ENCODE measurements around the gene ZNF384.

Gene ZNF384

DNA sequence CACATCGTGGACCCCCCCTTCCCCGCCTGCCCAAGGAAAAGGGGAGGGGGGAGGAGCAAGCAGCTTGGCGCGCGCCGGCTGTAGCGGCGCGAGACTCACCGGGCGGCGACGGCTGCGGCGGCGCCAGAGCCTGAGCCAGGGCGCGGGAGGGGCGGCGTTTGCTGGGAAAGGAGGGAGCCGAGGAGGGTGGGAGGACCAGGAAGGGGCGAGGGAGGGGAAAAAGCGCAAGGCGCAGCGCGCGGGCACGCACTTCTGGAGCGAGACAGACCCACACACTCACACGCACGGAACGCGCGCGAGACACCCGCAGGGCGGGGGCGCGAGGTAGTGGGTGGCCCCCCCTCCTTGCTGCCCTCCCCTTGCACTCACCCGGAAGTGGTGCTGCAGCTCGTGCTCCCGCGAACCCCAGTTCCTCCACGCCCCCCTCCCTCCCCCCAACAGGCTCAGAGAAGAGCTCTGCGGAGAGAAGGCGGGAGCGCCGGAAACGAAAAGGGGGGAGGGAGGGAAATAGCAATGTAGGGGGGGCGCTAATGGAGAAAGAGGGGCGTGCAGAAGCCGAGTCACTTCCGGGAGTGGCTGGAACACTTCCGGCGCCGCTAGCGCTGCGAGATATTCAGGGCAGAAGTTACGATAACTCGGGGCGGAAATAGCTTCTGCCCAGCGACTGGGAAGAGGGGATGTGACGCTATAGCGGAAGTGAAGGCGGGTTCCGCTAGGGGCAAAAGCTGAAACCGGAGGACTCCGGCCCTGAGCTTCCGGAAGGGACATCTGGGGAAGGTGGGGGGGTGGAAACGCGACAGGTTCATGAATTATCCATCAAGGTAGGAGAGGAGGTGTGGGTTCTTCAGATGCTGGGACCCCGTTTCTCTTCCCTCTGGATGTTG is at the start of gene ZNF384:
TSS of gene ZNF384 (minus strand) at position 377 of the 884 bp plus-strand sequence. CDS start 9,855 bp downstream, outside the sequence.
- peak within 1 kb of the TSS; percentile 90 for H3K9ac ChIP-seq (ENCODE audit: low read length)
- no peaks in the 10 kb centered on the region for H3K36me3 ChIP-seq (ENCODE audit: control insufficient read depth, low read depth, low read length)
- peak within 1 kb of the TSS; percentile 78 for H3K4me3 ChIP-seq (ENCODE audit: low read length)
- H3K27ac ChIP-seq (ENCODE audit: low read length): peak within 1 kb of the TSS; percentile 76
- no peaks in the 10 kb centered on the region for H3K27me3 ChIP-seq (ENCODE audit: control insufficient read depth, insufficient read depth, low read length)
- no peaks in the 10 kb centered on the region for H3K9me3 ChIP-seq (ENCODE audit: control insufficient read depth, low read depth, low read length)
- H3K4me1 ChIP-seq (ENCODE audit: control insufficient read depth, low read depth, low read length): peaks cover 12% of the 10 kb centered on the region

DNA sequence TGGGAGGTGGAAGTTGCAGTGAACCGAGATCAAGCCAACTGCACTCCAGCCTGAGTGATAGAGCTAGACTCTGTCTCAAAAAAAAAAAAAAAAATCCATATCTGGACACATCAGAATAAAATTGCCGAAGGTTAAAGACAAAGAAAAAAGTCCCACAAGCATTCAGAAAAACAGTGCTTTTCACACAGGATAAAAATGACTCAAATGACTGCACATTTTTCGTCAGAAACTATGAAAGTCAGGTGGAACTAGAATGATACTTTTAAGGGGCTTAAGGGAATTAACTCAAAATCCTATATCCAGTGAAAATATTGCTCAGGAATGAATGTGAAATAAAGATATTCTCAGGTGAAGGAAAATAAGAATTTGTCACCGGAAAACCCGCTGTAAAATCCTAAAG is 47.6 kb upstream of the ZNF384 start:
- Histone ChIP-seq H3K27ac (ENCODE audit: low read length) (no peak overlapping the region), H3K27me3 (ENCODE audit: control insufficient read depth, insufficient read depth, low read length) (no peaks in the 10 kb centered on the region), H3K9ac (ENCODE audit: low read length) (no peak overlapping the region), H3K4me3 (ENCODE audit: low read length) (no peak overlapping the region), H3K4me1 (ENCODE audit: control insufficient read depth, low read depth, low read length) (no peaks in the 10 kb centered on the region), H3K36me3 (ENCODE audit: control insufficient read depth, low read depth, low read length) (peaks cover 3% of the 10 kb centered on the region), H3K9me3 (ENCODE audit: control insufficient read depth, low read depth, low read length) (no peaks in the 10 kb centered on the region)

DNA sequence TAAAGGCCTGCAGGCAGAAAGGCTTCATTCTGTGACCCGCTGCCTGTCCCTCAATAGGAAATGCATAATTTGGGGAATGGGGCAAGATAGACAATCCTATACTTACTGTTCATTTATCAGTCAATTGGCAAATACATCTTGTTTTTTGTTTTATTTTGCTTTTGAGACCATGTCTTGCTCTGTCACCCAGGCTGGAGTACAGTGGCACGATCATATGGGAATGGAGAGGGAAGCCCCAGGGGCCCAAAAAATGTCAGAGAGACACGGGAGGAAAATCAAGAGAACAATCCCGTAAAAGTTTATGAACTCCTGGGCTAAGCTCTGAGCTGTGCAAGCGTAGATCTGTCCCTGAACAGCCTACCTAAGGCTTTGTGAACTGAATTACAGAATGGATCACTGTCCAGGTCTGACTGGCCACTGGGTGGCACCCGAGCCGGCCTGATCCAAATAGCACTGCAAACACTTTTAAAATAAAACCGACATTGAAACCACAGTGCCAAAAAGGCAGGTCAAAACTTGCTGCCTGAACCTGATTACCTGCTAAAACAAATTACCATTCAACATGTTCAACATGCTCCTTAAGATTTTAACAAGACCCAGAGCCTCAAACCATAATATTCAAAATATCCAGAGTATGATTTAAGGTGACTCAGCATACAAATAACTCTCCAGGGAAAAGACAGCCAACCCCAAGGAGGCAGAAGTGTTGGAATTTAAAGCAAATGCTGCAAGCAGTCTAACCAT is 46.4 kb upstream of the ZNF384 start:
- Histone ChIP-seq H3K27me3 (ENCODE audit: control insufficient read depth, insufficient read depth, low read length) (no peaks in the 10 kb centered on the region), H3K36me3 (ENCODE audit: control insufficient read depth, low read depth, low read length) (peaks cover 12% of the 10 kb centered on the region), H3K4me1 (ENCODE audit: control insufficient read depth, low read depth, low read length) (no peaks in the 10 kb centered on the region), H3K9ac (ENCODE audit: low read length) (no peak overlapping the region), H3K9me3 (ENCODE audit: control insufficient read depth, low read depth, low read length) (no peaks in the 10 kb centered on the region), H3K4me3 (ENCODE audit: low read length) (no peak overlapping the region), H3K27ac (ENCODE audit: low read length) (no peak overlapping the region)

DNA sequence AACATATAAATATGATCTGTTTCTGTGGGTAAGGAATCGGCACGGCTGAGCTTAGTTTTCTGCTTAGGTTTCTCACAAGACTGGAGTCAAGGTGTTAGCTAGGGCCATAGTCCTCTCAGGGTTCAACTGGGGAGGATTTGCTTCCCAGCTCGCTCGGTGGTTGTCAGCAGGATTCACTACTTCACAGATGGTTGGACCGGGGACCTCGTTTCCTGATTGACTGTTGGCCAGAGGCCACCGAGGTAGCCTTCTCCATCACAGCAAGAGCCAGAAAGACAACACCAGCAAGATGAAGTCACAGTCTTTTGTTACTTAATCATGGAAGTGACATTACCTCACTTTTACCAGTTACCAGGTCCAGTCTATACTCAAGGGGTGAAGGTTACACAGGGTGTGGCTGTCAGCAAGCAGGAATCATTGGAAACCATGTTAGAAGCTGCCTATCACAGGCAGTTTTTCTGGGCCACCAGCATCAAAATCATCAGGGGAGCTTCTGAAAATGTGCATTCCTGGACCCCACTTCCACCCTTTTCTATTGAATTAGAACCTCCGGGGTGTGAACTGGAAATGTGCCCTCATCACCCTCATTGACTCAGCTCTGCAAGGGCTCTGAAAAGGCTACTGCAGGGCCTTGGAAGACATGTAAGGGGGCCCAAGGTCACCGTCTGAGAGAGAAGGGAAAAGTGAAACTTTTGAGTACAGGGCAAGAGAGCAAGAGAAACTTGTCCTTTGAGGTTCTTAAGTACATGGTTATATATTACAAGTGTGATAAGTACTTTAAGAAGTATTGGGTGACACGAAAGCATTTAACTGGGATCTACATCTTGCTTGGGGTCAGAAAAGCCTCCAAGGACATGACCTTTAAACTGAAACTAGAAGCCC is 45.6 kb upstream of the ZNF384 start:
- no peaks in the 10 kb centered on the region for H3K27me3 ChIP-seq (ENCODE audit: control insufficient read depth, insufficient read depth, low read length)
- H3K9ac ChIP-seq (ENCODE audit: low read length): no peak overlapping the region
- H3K4me3 ChIP-seq (ENCODE audit: low read length): no peak overlapping the region
- H3K27ac ChIP-seq (ENCODE audit: low read length): no peak overlapping the region
- H3K4me1 ChIP-seq (ENCODE audit: control insufficient read depth, low read depth, low read length): no peaks in the 10 kb centered on the region
- H3K36me3 ChIP-seq (ENCODE audit: control insufficient read depth, low read depth, low read length): peaks cover 16% of the 10 kb centered on the region
- no peaks in the 10 kb centered on the region for H3K9me3 ChIP-seq (ENCODE audit: control insufficient read depth, low read depth, low read length)

DNA sequence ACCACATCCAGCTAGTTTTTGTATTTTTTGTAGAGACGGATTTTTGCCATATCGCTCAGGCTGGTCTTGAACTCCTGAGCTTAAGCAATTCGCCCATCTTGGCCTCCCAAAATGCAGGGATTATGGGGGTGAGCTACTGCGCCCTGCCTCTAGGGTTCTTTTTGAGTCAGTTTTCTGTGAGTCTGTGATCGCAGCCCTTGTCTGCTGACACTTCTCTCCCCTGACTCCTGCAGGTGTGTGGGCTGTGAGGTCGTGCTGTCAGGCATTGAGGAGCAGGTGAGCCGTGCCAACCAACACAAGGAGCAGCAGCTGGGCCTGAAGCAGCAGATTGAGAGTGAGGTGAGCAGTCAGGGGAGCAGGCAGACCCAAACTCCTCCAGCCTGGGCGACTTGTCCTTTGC is 41.0 kb upstream of the ZNF384 start:
- no peaks in the 10 kb centered on the region for H3K27me3 ChIP-seq (ENCODE audit: control insufficient read depth, insufficient read depth, low read length)
- no peak overlapping the region for H3K4me3 ChIP-seq (ENCODE audit: low read length)
- no peaks in the 10 kb centered on the region for H3K9me3 ChIP-seq (ENCODE audit: control insufficient read depth, low read depth, low read length)
- no peak overlapping the region for H3K9ac ChIP-seq (ENCODE audit: low read length)
- H3K27ac ChIP-seq (ENCODE audit: low read length): no peak overlapping the region
- peaks cover 33% of the 10 kb centered on the region for H3K36me3 ChIP-seq (ENCODE audit: control insufficient read depth, low read depth, low read length)
- H3K4me1 ChIP-seq (ENCODE audit: control insufficient read depth, low read depth, low read length): no peaks in the 10 kb centered on the region

DNA sequence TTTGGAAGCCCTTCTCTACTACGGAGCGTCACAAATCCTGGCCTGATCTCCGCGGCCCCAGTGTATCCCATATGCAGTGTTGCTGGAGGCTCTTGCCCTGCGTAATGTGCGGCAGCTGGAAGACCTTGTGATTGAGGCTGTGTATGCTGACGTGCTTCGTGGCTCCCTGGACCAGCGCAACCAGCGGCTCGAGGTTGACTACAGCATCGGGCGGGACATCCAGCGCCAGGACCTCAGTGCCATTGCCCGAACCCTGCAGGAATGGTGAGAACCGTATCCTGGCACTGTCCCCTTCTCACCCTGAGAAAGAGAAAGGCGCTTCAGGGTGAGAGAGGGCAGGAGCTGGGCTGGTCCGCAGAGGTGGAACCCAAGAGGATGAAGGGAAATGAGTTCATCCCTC is 40.0 kb upstream of the ZNF384 start:
- Histone ChIP-seq H3K36me3 (ENCODE audit: control insufficient read depth, low read depth, low read length) (peaks cover 29% of the 10 kb centered on the region), H3K9me3 (ENCODE audit: control insufficient read depth, low read depth, low read length) (no peaks in the 10 kb centered on the region), H3K4me1 (ENCODE audit: control insufficient read depth, low read depth, low read length) (peaks cover 5% of the 10 kb centered on the region), H3K4me3 (ENCODE audit: low read length) (no peak overlapping the region), H3K9ac (ENCODE audit: low read length) (no peak overlapping the region), H3K27me3 (ENCODE audit: control insufficient read depth, insufficient read depth, low read length) (no peaks in the 10 kb centered on the region), H3K27ac (ENCODE audit: low read length) (no peak overlapping the region)

DNA sequence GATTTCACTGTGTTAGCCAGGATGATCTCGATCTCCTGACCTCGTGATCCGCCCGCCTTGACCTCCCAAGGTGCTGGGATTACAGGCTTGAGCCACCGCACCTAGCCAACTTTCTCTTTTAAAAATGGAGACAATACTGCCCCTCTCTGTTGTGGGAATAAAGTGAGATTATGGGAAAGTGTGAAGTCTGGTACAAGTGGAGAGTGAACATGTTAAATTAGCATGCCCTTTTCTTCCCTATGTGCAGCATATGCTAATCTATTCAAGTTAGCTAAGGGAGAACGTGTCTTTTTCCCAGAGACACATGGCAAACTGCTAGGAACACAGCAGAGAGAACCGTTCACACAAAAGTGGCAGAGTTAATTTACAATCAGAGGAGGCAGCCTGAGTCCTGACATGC is 36.2 kb upstream of the ZNF384 start:
- no peak overlapping the region for H3K27ac ChIP-seq (ENCODE audit: low read length)
- no peaks in the 10 kb centered on the region for H3K9me3 ChIP-seq (ENCODE audit: control insufficient read depth, low read depth, low read length)
- H3K9ac ChIP-seq (ENCODE audit: low read length): no peak overlapping the region
- peaks cover 11% of the 10 kb centered on the region for H3K4me1 ChIP-seq (ENCODE audit: control insufficient read depth, low read depth, low read length)
- peaks cover 18% of the 10 kb centered on the region for H3K36me3 ChIP-seq (ENCODE audit: control insufficient read depth, low read depth, low read length)
- H3K27me3 ChIP-seq (ENCODE audit: control insufficient read depth, insufficient read depth, low read length): no peaks in the 10 kb centered on the region
- H3K4me3 ChIP-seq (ENCODE audit: low read length): no peak overlapping the region

DNA sequence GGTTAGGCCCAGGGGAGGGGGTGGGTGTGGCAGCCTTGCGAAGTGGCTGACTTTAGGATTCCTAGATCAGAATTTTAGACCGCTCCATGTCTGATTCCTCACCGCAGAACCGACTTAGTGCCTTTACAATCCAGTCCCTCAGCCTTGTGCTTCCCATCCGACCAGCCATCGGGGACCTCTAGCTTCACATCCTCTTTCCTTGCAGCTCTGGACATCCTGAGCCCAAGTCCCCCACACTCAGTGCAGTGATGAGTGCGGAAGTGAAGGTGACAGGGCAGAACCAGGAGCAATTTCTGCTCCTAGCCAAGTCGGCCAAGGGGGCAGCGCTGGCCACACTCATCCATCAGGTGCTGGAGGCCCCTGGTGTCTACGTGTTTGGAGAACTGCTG is 35.2 kb upstream of the ZNF384 start:
- peaks cover 11% of the 10 kb centered on the region for H3K4me1 ChIP-seq (ENCODE audit: control insufficient read depth, low read depth, low read length)
- H3K4me3 ChIP-seq (ENCODE audit: low read length): peak overlapping the region; percentile 73
- H3K27ac ChIP-seq (ENCODE audit: low read length): peak overlapping the region; percentile 67
- no peaks in the 10 kb centered on the region for H3K27me3 ChIP-seq (ENCODE audit: control insufficient read depth, insufficient read depth, low read length)
- H3K9ac ChIP-seq (ENCODE audit: low read length): peak overlapping the region; percentile 74
- H3K36me3 ChIP-seq (ENCODE audit: control insufficient read depth, low read depth, low read length): peaks cover 15% of the 10 kb centered on the region
- no peaks in the 10 kb centered on the region for H3K9me3 ChIP-seq (ENCODE audit: control insufficient read depth, low read depth, low read length)

DNA sequence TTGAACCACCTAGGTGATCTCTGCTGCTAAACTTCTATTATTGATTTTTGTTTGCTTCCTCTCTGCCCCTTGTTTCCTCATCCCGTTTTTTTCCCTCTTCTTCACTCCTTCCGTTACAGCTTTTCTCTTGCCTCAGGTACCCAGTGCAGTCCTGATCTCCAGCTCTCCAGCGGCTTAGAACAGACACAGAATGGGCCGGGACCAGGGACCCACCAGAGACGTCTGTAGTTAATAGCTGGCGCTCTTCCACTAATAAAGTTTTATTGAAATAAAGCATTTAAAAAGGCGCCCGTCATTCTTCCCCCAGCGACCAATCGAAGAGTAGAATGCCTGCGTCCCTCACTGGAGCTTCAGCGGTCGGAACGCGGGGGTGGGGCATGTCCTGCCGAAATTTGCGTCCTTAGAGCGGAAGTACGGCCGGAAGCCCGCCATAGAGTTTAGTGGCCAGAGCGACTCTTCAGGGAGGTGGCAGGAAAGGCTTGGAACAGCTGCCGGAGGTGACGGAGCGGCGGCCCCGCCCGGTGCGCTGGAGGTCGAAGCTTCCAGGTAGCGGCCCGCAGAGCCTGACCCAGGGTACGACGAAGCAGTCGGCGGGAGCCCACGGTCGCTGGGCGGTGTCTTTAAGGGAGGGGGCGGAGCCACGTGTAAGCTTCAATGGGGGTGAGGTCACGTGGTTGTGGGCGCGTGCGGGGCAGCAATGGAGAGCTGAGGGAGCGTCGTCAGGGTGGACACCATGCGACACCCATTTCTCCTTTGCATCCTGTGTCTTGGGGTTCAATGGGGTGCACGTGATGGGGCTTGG is 34.6 kb upstream of the ZNF384 start, which contains the start of gene COPS7A:
TSS of gene COPS7A (plus strand) at position 440 of the 802 bp plus-strand sequence. CDS start 611 bp downstream, outside the sequence.
- no peaks in the 10 kb centered on the region for H3K9me3 ChIP-seq (ENCODE audit: control insufficient read depth, low read depth, low read length)
- H3K9ac ChIP-seq (ENCODE audit: low read length): peak within 1 kb of the TSS; percentile 74
- H3K27ac ChIP-seq (ENCODE audit: low read length): peak within 1 kb of the TSS; percentile 67
- H3K4me1 ChIP-seq (ENCODE audit: control insufficient read depth, low read depth, low read length): peaks cover 11% of the 10 kb centered on the region
- no peaks in the 10 kb centered on the region for H3K27me3 ChIP-seq (ENCODE audit: control insufficient read depth, insufficient read depth, low read length)
- peaks cover 9% of the 10 kb centered on the region for H3K36me3 ChIP-seq (ENCODE audit: control insufficient read depth, low read depth, low read length)
- peak within 1 kb of the TSS; percentile 73 for H3K4me3 ChIP-seq (ENCODE audit: low read length)

DNA sequence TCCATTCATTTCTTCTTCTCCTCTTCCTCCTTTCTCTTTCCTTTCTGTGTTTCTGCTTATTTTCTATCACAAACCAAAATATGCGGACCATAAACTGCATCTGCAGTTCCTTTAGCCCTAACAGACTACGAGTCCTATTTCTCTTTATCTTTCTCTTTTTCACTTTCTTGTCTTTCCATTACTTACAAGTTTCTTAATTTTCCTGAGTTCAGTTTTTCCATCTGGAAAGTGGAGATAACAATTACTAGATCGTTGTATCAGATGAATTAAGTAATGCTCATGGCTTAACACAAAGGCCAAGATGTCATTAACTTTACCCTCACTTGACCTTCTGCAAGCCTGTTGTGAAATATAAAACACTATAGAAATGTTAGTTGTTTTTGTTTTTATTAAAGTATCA is 33.7 kb upstream of the ZNF384 start:
- Histone ChIP-seq H3K27ac (ENCODE audit: low read length) (no peak overlapping the region), H3K4me1 (ENCODE audit: control insufficient read depth, low read depth, low read length) (peaks cover 11% of the 10 kb centered on the region), H3K36me3 (ENCODE audit: control insufficient read depth, low read depth, low read length) (no peaks in the 10 kb centered on the region), H3K4me3 (ENCODE audit: low read length) (peak overlapping the region; percentile 73), H3K9me3 (ENCODE audit: control insufficient read depth, low read depth, low read length) (no peaks in the 10 kb centered on the region), H3K27me3 (ENCODE audit: control insufficient read depth, insufficient read depth, low read length) (no peaks in the 10 kb centered on the region), H3K9ac (ENCODE audit: low read length) (peak overlapping the region; percentile 41)

Data from iPS-18a (cell line).